Mesodermal cell (in vitro differentiated cells): ENCODE measurements around the gene DDX3X.

Experiments
- H3K27ac ChIP-seq: 2 replicates; pipeline ENCODE4 v1.7.0; 2013; ENCODE audit warnings: mild to moderate bottlenecking, low read depth, low read length, moderate library complexity; ENCODE audit not compliant: severe bottlenecking
- H3K36me3 ChIP-seq: 2 replicates; pipeline ENCODE4 v1.7.1; 2013; ENCODE audit warnings: mild to moderate bottlenecking, low read length, moderate library complexity; ENCODE audit not compliant: control insufficient read depth, insufficient read depth
- H3K4me1 ChIP-seq: one replicate; pipeline ENCODE4 v1.7.1; 2013; ENCODE audit warnings: mild to moderate bottlenecking, low read length; ENCODE audit not compliant: insufficient read depth, control insufficient read depth, poor library complexity, severe bottlenecking
- H3K4me3 ChIP-seq: 2 replicates; pipeline ENCODE4 v1.7.0; 2013; ENCODE audit warnings: low read length, control low read depth, mild to moderate bottlenecking; ENCODE audit not compliant: insufficient read depth, poor library complexity, severe bottlenecking; ENCODE audit errors: extremely low read depth
- H3K9me3 ChIP-seq: 2 replicates; pipeline ENCODE4 v1.7.1; 2013; ENCODE audit warnings: mild to moderate bottlenecking, low read length, moderate library complexity; ENCODE audit not compliant: control insufficient read depth
- WGBS, 2 experiments: methylation state at CpG; one replicate each; pipeline ENCODE4 v1.1.5; 2013; ENCODE audit warnings: missing lambda C conversion rate in 2 of 2; ENCODE audit not compliant: insufficient coverage in 2 of 2; 5-methylcytosine and 5-hydroxymethylcytosine counted together

The DDX3X gene

GRCh38 chrX:41327341-41327740 is 6.6 kb upstream of the DDX3X start:
- Histone ChIP-seq H3K36me3 (no peaks in the 10 kb centered on the region), H3K9me3 (no peaks in the 10 kb centered on the region), H3K4me1 (no peaks in the 10 kb centered on the region), H3K4me3 (no peak overlapping the region), H3K27ac (no peak overlapping the region)
- WGBS, 2 experiments: 96% methylated on average over 3 of the region's 3 CpGs; no CpG with 5 or more reads in 1 of the 2 experiments

GRCh38 chrX:41329101-41329500 is 4.9 kb upstream of the DDX3X start:
- Histone ChIP-seq H3K36me3 (no peaks in the 10 kb centered on the region), H3K27ac (no peak overlapping the region), H3K4me3 (no peak overlapping the region), H3K4me1 (no peaks in the 10 kb centered on the region), H3K9me3 (no peaks in the 10 kb centered on the region)
- WGBS, 2 experiments: 100% methylated on average over 1 of the region's 3 CpGs

GRCh38 chrX:41332005-41332404 is 2.0 kb upstream of the DDX3X start:
- Histone ChIP-seq H3K27ac (no peak overlapping the region), H3K4me3 (peak overlapping the region; percentile 60)

GRCh38 chrX:41332408-41333002 is 1.5 kb upstream of the DDX3X start:
- H3K4me3 ChIP-seq: peak overlapping the region; percentile 60
- no peaks in the 10 kb centered on the region for H3K4me1 ChIP-seq
- H3K36me3 ChIP-seq: peaks cover 10% of the 10 kb centered on the region
- 8% methylated on average over 5 of the region's 30 CpGs; no CpG with 5 or more reads in 1 of the 2 experiments for WGBS, 2 experiments
- no peaks in the 10 kb centered on the region for H3K9me3 ChIP-seq
- peak overlapping the region; percentile 100 for H3K27ac ChIP-seq

More at GRCh38 chrX:41332005-41332404, 2.0 kb upstream of the DDX3X start:
- Histone ChIP-seq H3K36me3 (peaks cover 8% of the 10 kb centered on the region), H3K9me3 (no peaks in the 10 kb centered on the region), H3K4me1 (no peaks in the 10 kb centered on the region)
- no CpG with 5 or more reads among the region's 4 CpGs for WGBS, 2 experiments

GRCh38 chrX:41333003-41333743 is 789 bp upstream of the DDX3X start:
- H3K4me3 ChIP-seq: peak overlapping the region; percentile 60
- peak overlapping the region; percentile 100 for H3K27ac ChIP-seq
- 0% methylated on average over 16 to 37 of the region's 64 CpGs for WGBS, 2 experiments
- no peaks in the 10 kb centered on the region for H3K9me3 ChIP-seq
- H3K4me1 ChIP-seq: peaks cover 2% of the 10 kb centered on the region
- H3K36me3 ChIP-seq: peaks cover 15% of the 10 kb centered on the region

- Histone ChIP-seq H3K4me3 (peak overlapping the region; percentile 60), H3K36me3 (peaks cover 27% of the 10 kb centered on the region), H3K4me1 (peaks cover 5% of the 10 kb centered on the region), H3K9me3 (no peaks in the 10 kb centered on the region), H3K27ac (peak overlapping the region; percentile 100)
- 0 to 1% methylated on average over 10 to 26 of the region's 77 CpGs for WGBS, 2 experiments
Measured at GRCh38 chrX:41334363-41335197, 618 bp downstream of the DDX3X start.

- H3K4me3 ChIP-seq: peak overlapping the region; percentile 60
- peaks cover 5% of the 10 kb centered on the region for H3K4me1 ChIP-seq
- WGBS, 2 experiments: 0% methylated on average over 3 to 6 of the region's 15 CpGs
- peaks cover 33% of the 10 kb centered on the region for H3K36me3 ChIP-seq
- H3K27ac ChIP-seq: peak overlapping the region; percentile 100
- no peaks in the 10 kb centered on the region for H3K9me3 ChIP-seq
Measured at GRCh38 chrX:41335198-41335957, 1.4 kb downstream of the DDX3X start.

- peak overlapping the region; percentile 60 for H3K4me3 ChIP-seq
- WGBS, 2 experiments: no CpG with 5 or more reads among the region's 6 CpGs
- H3K4me1 ChIP-seq: peaks cover 5% of the 10 kb centered on the region
- peaks cover 37% of the 10 kb centered on the region for H3K36me3 ChIP-seq
- H3K9me3 ChIP-seq: no peaks in the 10 kb centered on the region
- peak overlapping the region; percentile 100 for H3K27ac ChIP-seq
Measured at GRCh38 chrX:41335958-41336331, 2.0 kb downstream of the DDX3X start.

GRCh38 chrX:41336447-41336846 is 2.5 kb downstream of the DDX3X start:
- no peak overlapping the region for H3K27ac ChIP-seq
- peaks cover 42% of the 10 kb centered on the region for H3K36me3 ChIP-seq
- H3K4me3 ChIP-seq: peak overlapping the region; percentile 60
- 66% methylated on average over 2 of the region's 7 CpGs; no CpG with 5 or more reads in 1 of the 2 experiments for WGBS, 2 experiments
- no peaks in the 10 kb centered on the region for H3K9me3 ChIP-seq
- H3K4me1 ChIP-seq: peaks cover 5% of the 10 kb centered on the region

- Histone ChIP-seq H3K9me3 (no peaks in the 10 kb centered on the region), H3K36me3 (peaks cover 49% of the 10 kb centered on the region), H3K27ac (no peak overlapping the region), H3K4me1 (peaks cover 5% of the 10 kb centered on the region), H3K4me3 (peak overlapping the region; percentile 60)
- no CpG with 5 or more reads among the region's 1 CpG for WGBS, 2 experiments
Measured at GRCh38 chrX:41337140-41337539, 3.2 kb downstream of the DDX3X start.
